Esophagus mucosa (tissue), 1 donor: ENCODE results near the gene SEMA3A. TPM values are rescaled to one million over a fixed set of nuclear protein-coding genes. Genes with fewer than 3 reads are reported as not detected.
"Not testable (repeated sequence)": the region's sequence is repeated elsewhere in the genome, so short reads cannot be mapped to it uniquely, and the experiment has no call there.

Experiments
- ATAC-seq: fragments of 200-7000 bp; cut with Tn5 transposase; one replicate; pipeline ENCODE4 v1.9.1; 2020
- total RNA-seq: library from RNA; stranded (reverse); gene quantifications from one replicate; pipeline ENCODE4 v1.2.4, GENCODE V29; 2023
- donor health status: DM: yes; HTN: yes; CAD: no.

Gene SEMA3A
- total RNA-seq, 1 donor from 2014 or later: 0.56 TPM

GRCh38 chr7:84108119-84108518 is 86.5 kb downstream of the SEMA3A start:
- ATAC-seq: no peak

- no peak for ATAC-seq
Measured at GRCh38 chr7:84107259-84107658, 87.3 kb downstream of the SEMA3A start.

GRCh38 chr7:84106291-84106690 is 88.3 kb downstream of the SEMA3A start:
- no peak for ATAC-seq

- ATAC-seq: no peak
Measured at GRCh38 chr7:84105586-84105985, 89.0 kb downstream of the SEMA3A start.

- ATAC-seq: no peak
Measured at GRCh38 chr7:84104826-84105225, 89.8 kb downstream of the SEMA3A start.

- ATAC-seq: no peak
Measured at GRCh38 chr7:84102213-84102612, 92.4 kb downstream of the SEMA3A start.

GRCh38 chr7:84100866-84101265 is 93.7 kb downstream of the SEMA3A start:
- ATAC-seq: no peak

- ATAC-seq: no peak
Measured at GRCh38 chr7:84095971-84096370, 98.6 kb downstream of the SEMA3A start.

GRCh38 chr7:84092207-84092606 is 102.4 kb downstream of the SEMA3A start:
- no peak for ATAC-seq

GRCh38 chr7:84091318-84091717 is 103.3 kb downstream of the SEMA3A start:
- ATAC-seq: no peak

- ATAC-seq: no peak
Measured at GRCh38 chr7:84088802-84089201, 105.8 kb downstream of the SEMA3A start.

- ATAC-seq: no peak
Measured at GRCh38 chr7:84085998-84086397, 108.6 kb downstream of the SEMA3A start.

GRCh38 chr7:84085147-84085546 is 109.4 kb downstream of the SEMA3A start:
- no peak for ATAC-seq

- no peak for ATAC-seq
Measured at GRCh38 chr7:84083846-84084245, 110.7 kb downstream of the SEMA3A start.

GRCh38 chr7:84081973-84082522 is 112.5 kb downstream of the SEMA3A start:
- ATAC-seq: no peak

- no peak for ATAC-seq
Measured at GRCh38 chr7:84077336-84077735, 117.3 kb downstream of the SEMA3A start.

- ATAC-seq: no peak
Measured at GRCh38 chr7:84076219-84076618, 118.4 kb downstream of the SEMA3A start.

- no peak for ATAC-seq
Measured at GRCh38 chr7:84073186-84073875, 121.3 kb downstream of the SEMA3A start.

GRCh38 chr7:84070770-84071169 is 123.8 kb downstream of the SEMA3A start:
- no peak for ATAC-seq

GRCh38 chr7:84069999-84070500 is 124.5 kb downstream of the SEMA3A start:
- no peak for ATAC-seq

GRCh38 chr7:84069033-84069432 is 125.6 kb downstream of the SEMA3A start:
- ATAC-seq: no peak

GRCh38 chr7:84062489-84062901 is 132.1 kb downstream of the SEMA3A start:
- ATAC-seq: not testable (repeated sequence)

- no peak for ATAC-seq
Measured at GRCh38 chr7:84060760-84061261, 133.8 kb downstream of the SEMA3A start.

- no peak for ATAC-seq
Measured at GRCh38 chr7:84060000-84060399, 134.6 kb downstream of the SEMA3A start.
